Nephron progenitor cell (in vitro differentiated cells): ENCODE results near the gene DCST1.

Experiments used
- DNase-seq: peaks from one replicate; pipeline ENCODE4 v3.0.0; 2021
- H3K27ac Mint-ChIP-seq: 2 replicates; pipeline ENCODE4 v1.8.0; 2021; ENCODE audit warnings: mild to moderate bottlenecking, moderate library complexity, mixed read lengths
- H3K27me3 Mint-ChIP-seq: 2 replicates; pipeline ENCODE4 v1.8.0; 2021; ENCODE audit warnings: mild to moderate bottlenecking, low read depth, mixed read lengths; ENCODE audit not compliant: poor library complexity
- H3K36me3 Mint-ChIP-seq: 2 replicates; pipeline ENCODE4 v1.8.0; 2021; ENCODE audit warnings: low read depth, mixed read lengths
- H3K4me1 Mint-ChIP-seq: 2 replicates; pipeline ENCODE4 v1.8.0; 2021; ENCODE audit warnings: mixed read lengths
- H3K4me3 Mint-ChIP-seq: 2 replicates; pipeline ENCODE4 v1.8.0; 2021; ENCODE audit warnings: mild to moderate bottlenecking, moderate library complexity, mixed read lengths
- H3K9me3 Mint-ChIP-seq: 2 replicates; pipeline ENCODE4 v1.8.0; 2021; ENCODE audit warnings: mild to moderate bottlenecking, moderate library complexity, mixed read lengths
- CTCF ChIP-seq: fragments of 200-600 bp; sonication (generic); IDR thresholded peaks from 2 replicates; pipeline ENCODE4 v1.5.0; 2021; ENCODE audit warnings: antibody characterized with exemption

The DCST1 gene

GRCh38 chr1:155003227-155003765, 30.3 kb upstream of the DCST1 start:
- peaks cover 39% of the 10 kb centered on the region for H3K4me1 Mint-ChIP-seq
- H3K4me3 Mint-ChIP-seq, result peak overlapping the region; percentile 94
- DNase-seq, result peak; percentile 59
- no peaks in the 10 kb centered on the region for H3K27me3 Mint-ChIP-seq
- no peak for TF ChIP-seq CTCF
- H3K9me3 Mint-ChIP-seq, result no peaks in the 10 kb centered on the region
- peak overlapping the region; percentile 83 for H3K27ac Mint-ChIP-seq
- H3K36me3 Mint-ChIP-seq, result no peaks in the 10 kb centered on the region

GRCh38 chr1:155003766-155004351, 29.8 kb upstream of the DCST1 start:
- H3K36me3 Mint-ChIP-seq, result no peaks in the 10 kb centered on the region
- TF ChIP-seq CTCF, result no peak

GRCh38 chr1:155004352-155005075, 29.1 kb upstream of the DCST1 start:
- TF ChIP-seq CTCF, result no peak
- no peak for DNase-seq
- Mint-ChIP-seq H3K36me3 (no peaks in the 10 kb centered on the region), H3K4me1 (peaks cover 42% of the 10 kb centered on the region), H3K4me3 (peak overlapping the region; percentile 80), H3K27ac (no peak overlapping the region), H3K27me3 (peaks cover 3% of the 10 kb centered on the region), H3K9me3 (no peaks in the 10 kb centered on the region)

More at GRCh38 chr1:155003766-155004351, 29.8 kb upstream of the DCST1 start:
- peak; percentile 48 for DNase-seq
- Mint-ChIP-seq H3K27me3 (peaks cover 1% of the 10 kb centered on the region), H3K27ac (no peak overlapping the region), H3K4me3 (peak overlapping the region; percentile 94), H3K4me1 (peaks cover 39% of the 10 kb centered on the region), H3K9me3 (no peaks in the 10 kb centered on the region)

GRCh38 chr1:155005076-155006011, 28.3 kb upstream of the DCST1 start:
- TF ChIP-seq CTCF, result no peak
- peaks cover 7% of the 10 kb centered on the region for H3K27me3 Mint-ChIP-seq
- peaks cover 42% of the 10 kb centered on the region for H3K4me1 Mint-ChIP-seq
- no peaks in the 10 kb centered on the region for H3K9me3 Mint-ChIP-seq
- no peaks in the 10 kb centered on the region for H3K36me3 Mint-ChIP-seq
- no peak overlapping the region for H3K4me3 Mint-ChIP-seq
- no peak overlapping the region for H3K27ac Mint-ChIP-seq
- no peak for DNase-seq

- Mint-ChIP-seq H3K36me3 (no peaks in the 10 kb centered on the region), H3K4me3 (no peak overlapping the region), H3K27me3 (peaks cover 7% of the 10 kb centered on the region), H3K9me3 (no peaks in the 10 kb centered on the region), H3K4me1 (peaks cover 48% of the 10 kb centered on the region), H3K27ac (no peak overlapping the region)
- TF ChIP-seq CTCF, result no peak
- no peak for DNase-seq
Observed at GRCh38 chr1:155006601-155007101, 27.0 kb upstream of the DCST1 start.
